ENCODE results near the gene TIE1.
"Not testable (repeated sequence)": the region's sequence is repeated elsewhere in the genome, so short reads cannot be mapped to it uniquely, and the experiment has no call there.

Gene TIE1

DNA sequence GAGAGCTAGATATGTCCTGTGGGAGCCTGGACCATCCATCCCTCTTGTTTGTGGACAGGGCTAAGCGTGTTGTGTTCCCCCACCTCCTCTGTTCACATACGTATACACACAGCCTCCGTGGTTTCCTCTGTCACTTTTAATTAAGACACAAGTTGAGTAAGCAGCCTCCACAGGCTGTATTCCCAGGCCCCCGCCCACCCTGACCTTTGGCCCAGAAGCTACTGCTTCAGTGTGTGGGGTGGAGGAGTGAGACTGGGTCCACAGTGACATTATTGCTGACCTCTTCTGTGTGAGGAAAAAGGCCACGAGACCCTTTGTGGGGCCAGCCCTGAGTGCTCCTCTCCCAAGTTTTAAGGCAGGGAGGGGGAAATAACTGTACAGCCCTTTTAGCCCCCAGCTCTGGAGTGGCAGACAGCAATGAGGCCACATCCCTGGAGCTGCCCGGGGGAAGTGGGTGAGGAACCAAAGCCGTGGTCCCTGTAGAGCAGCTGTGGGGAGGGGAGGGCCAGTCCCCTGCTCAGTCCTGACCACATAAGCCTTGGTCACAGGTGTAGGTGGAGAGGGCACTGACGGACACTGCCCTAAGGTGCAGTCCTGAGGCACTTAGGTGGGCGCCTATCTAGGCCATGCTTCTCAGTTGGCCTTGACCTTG, 62.6 kb downstream of the TIE1 start:
- no peak for DNase-seq (ENCODE audit: low spot score)

DNA sequence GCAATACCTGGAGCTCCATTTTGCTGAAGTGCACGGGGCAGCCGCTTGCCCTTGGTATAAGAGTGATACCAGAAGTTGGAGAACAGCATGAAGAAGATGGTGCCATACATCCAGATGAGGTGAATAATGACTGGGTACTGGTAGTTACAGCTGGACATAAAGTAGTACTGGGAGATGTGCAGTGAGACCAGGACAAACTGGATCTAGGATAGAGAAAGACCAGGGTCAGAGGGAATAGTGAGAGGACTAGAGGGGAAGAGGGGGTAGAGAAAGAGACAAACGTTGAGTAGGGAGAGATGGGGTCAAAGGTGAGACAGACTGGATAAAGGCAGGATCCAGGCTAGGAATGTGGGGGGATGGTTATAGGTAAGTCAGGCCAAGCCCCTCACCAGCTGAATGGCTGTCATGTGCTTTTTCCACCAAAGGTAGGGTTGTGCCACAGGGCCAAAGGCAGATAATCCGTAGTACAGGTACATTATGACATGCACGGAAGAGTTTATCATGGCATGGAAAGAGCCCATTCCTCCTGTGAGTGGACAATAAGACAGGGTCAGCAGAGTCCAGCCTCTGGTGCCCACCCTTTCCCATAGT, 63.2 kb downstream of the TIE1 start:
- DNase-seq (ENCODE audit: low spot score): no peak

DNA sequence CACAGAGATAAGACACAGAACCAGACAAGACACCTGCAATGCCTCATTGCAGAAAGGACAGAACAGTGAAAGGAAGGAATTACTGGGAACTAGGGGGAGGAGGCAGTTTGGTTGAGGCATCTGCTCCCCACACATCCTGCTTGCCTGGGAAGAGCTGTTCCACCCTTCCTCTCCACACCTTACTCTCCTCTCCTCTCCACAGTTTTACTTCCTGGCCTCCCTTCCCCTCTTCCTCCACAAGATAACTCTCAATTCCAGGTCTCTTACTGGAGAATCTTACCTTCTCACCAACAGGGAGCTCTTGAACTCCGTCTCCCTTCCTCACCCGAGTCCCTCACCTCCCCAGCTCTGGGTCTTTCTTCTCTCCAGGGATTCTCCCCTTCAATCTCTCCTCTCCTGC, 64.9 kb downstream of the TIE1 start:
- no peak for DNase-seq (ENCODE audit: low spot score)

DNA sequence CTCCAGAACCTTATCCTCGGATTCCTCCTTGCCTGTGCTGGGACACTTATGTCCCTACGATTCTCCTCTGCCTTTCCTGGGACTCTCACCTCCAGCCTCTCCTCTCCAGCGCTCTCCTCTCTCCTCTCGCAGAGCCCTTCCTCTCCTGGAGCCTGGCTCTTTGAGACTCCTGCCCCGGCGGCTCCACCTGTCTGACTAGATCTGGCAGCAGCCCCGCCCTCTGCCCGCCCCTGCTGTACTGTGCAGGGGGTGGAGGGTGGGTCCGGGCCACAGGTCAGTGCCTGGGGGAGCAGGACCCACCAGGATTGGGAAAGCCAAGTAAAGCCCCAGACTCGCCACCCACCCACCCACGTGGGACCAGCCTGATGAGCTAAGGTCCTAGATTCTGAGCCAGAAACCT, 65.4 kb downstream of the TIE1 start:
- no peak for DNase-seq (ENCODE audit: low spot score)

DNA sequence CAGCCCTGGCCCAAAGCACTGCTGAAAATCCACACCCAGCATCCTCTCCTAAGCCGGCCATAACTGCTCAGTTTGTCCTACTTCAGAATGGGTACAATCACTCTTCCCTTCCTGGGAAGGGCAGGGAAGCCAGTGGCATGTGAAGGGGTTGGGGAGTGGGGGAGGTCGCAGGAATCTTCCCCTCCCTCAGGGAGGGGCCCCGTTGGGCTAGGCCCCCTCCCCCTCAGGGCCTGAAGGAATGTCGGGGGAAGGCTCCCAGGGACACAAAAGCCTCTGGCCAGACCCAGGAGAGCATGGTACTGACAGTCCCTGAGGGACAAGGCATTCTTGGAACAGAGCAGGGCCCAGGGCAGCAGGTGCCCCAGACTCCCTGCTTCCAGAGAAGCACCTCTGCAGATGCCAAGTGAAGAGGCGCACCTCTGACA, 65.8 kb downstream of the TIE1 start:
- DNase-seq (ENCODE audit: low spot score): no peak

DNA sequence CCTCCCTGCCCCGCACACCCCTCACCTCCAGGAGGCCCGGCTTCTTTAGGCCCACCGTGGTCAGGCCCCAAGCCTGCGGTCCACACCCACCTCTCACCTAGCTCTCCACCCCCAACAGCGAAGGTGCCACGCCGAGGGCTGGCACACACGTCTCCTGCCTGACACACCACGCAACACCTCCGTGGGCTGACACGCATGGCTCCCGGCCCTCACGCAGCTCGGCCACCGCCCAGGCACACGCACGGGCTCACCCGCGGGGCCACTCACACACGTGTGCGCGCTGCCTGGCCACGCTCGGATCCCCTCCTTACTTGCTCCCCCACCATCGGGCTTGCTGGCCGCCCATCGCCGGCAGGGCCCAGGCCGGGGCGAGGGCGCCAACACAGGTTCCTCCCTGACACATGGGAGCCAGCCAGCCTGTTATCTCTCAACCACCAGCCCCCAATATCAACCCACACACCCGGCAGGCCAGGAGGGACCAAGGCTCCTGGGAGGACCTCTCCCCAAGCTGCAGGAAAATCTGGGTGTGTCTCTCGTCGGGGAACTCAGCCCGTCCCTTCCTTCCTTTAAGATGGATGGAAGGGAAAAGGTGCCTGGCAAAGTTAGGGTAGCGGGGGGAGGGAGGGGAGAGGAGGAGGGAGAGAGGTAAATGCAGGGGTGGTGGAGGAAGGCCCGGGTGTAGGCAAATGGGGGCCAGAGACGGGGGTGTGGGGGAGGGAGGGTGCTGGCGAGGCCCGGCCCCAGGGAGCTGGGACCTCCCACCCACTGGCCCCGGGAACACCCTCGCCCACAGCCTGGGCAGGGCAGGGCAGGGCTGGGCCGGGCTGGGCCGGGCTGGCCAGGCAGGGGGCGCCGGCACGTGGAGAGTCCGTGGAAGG, 66.5 kb downstream of the TIE1 start:
- DNase-seq (ENCODE audit: low spot score): no peak

DNA sequence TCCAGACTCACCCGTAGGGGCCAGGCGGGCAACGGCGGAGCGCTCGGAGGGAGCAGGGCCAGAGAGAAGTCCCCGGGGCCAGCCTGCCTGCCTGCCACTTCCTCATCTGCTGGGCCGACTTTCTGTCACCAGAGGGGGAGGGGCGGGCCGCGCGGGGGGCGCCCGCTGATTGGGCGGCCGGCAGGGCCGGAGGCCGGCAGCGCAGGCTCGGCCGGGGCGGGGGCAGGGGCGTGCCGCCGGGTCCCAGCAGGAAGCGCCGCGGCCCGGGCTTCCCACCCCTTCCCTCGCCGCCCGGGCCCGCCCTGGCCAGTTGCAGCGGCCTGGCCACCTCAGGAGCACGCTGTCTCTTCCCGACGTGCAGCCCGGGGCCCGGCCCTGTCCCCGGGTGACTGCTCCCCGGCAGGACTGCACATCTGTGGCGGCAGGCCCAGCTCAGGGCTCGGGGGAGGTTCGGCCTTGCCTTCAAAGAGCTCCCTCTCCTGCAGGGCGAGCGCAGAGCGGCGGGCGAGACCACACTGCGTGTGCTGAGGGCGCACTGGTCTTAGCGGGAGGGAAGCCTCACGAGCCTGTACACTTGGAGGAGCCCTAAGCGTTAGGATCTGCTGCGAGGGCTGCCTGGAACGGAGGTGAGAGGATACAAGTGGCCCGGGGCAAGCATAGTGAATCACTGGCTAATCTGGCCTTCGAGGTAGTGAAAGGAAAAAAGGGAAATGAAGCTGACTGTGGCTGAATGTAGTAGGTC, 67.3 kb downstream of the TIE1 start, which contains the start of gene ELOVL1:
TSS of gene ELOVL1 (minus strand) at position 108 of the 742 bp plus-strand sequence. CDS start 2,402 bp downstream, outside the sequence.
- peak; percentile 92 for DNase-seq (ENCODE audit: low spot score)

DNA sequence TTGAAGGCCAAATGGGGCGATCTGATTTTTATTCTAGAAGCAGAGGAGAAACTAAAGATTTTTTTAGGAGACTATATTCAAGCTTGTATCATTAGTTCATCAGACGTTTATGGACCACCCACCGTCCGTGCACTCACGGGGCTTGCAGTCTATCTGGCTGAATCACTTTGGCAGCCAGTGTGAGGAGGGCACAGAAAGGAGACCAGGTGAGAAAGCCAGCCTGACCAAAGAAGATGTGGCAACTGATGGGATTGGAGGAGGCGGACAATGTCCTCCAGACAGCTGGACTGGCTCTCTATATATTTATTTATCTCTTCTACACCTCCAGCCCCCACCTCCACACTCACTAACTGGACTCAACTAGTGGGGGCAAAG, 67.9 kb downstream of the TIE1 start:
- no peak for DNase-seq (ENCODE audit: low spot score)

DNA sequence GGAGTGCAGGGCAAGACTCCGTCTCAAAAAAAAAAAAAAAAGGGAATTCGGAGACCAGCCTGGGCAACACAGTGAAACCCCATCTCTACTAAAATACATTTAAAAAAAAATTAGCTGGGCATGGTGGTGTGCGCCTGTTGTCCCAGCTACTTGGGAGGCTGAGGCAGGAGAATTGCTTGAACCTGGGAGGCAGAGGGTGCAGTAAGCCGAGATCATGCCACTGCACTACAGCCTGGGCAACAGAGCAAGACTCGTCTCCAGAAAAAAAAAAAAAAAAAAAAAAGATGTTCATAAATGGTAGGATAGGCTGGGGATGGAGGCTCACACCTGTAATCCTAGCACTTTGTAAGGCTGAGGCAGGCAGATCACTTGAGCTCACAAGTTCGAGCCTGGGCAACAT, 69.0 kb downstream of the TIE1 start:
- not testable (repeated sequence) for DNase-seq (ENCODE audit: low spot score)

DNA sequence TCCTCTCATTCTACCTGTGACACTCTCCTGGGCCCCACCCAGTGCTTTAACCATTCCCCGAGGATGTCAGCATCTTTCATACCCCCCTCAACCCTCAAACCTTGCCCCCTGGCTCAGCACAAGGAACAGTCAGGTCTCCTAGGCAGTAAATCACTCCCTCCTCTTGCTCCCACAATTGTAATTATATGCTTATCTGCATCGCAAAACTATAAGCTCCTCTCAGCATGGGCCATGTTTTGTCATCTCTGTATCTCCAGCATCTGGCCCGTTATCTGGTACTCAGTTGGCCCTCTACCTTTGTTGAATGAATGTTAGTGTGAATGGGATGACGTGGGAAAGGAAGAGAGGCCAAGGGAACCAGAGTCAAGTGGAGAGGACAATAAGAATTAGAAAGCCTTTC, 69.8 kb downstream of the TIE1 start:
- no peak for DNase-seq (ENCODE audit: low spot score)

DNA sequence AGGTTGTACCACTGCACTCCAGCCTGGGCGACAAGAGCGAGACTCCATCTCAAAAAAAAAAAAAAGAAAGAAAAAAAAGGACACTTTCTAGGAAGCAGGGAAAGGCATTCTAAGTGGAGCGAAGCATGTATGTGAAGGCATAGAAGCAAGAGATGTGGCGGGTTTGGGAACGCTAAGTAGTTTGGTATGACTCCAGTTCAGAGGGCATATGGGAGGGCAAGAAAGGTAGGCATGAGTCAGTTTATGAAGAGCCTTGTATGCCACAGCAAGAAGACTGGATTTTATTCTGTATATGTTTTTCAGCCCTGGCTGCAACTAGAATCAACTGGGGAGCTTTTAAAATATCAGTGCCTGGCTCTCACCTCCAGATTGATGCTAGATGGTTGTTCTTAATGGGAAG, 71.4 kb downstream of the TIE1 start:
- DNase-seq (ENCODE audit: low spot score): no peak
